Measurements from ENCODE around the gene MAP2.

MAP2 gene, protein sequence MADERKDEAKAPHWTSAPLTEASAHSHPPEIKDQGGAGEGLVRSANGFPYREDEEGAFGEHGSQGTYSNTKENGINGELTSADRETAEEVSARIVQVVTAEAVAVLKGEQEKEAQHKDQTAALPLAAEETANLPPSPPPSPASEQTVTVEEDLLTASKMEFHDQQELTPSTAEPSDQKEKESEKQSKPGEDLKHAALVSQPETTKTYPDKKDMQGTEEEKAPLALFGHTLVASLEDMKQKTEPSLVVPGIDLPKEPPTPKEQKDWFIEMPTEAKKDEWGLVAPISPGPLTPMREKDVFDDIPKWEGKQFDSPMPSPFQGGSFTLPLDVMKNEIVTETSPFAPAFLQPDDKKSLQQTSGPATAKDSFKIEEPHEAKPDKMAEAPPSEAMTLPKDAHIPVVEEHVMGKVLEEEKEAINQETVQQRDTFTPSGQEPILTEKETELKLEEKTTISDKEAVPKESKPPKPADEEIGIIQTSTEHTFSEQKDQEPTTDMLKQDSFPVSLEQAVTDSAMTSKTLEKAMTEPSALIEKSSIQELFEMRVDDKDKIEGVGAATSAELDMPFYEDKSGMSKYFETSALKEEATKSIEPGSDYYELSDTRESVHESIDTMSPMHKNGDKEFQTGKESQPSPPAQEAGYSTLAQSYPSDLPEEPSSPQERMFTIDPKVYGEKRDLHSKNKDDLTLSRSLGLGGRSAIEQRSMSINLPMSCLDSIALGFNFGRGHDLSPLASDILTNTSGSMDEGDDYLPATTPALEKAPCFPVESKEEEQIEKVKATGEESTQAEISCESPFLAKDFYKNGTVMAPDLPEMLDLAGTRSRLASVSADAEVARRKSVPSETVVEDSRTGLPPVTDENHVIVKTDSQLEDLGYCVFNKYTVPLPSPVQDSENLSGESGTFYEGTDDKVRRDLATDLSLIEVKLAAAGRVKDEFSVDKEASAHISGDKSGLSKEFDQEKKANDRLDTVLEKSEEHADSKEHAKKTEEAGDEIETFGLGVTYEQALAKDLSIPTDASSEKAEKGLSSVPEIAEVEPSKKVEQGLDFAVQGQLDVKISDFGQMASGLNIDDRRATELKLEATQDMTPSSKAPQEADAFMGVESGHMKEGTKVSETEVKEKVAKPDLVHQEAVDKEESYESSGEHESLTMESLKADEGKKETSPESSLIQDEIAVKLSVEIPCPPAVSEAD (N-terminal part only)

DNA sequence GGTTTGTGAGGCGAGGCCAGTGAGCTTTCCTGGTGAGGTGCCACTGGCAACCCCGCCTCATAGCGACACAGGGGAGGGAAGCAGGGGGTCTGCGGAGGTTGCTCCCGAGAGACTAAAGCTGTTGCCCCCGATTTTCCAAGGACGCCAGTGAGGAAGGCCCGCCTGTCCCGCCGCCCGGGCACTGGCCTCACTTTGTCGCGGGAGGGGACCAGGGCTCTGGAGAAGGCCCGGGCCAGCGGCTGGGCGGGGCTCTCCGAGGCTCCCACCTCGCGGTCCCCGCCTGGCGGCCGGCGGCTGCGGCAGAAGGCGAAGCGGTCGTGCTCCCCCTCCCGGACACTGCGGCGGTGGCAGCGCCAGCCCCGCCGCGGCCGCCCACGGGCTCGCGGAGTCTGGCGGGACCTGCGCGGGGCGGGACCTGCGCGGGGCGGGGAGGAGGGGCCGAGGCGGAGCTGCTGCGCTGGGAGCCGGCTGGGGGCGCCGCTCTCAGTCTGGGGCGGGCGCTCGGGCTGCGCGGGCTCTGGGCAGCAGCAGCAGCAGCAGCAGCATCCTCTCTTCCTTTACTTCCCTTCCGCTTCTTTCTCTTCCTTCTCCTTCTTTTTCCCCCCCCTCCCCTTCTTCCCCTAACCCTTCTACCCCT is at the start of gene MAP2:
MAP2 (plus strand) TSS at position 486 of the 637 bp plus-strand sequence. CDS start 229,124 bp downstream, outside the sequence.
- DNase-seq, result peak; percentile 88

DNA sequence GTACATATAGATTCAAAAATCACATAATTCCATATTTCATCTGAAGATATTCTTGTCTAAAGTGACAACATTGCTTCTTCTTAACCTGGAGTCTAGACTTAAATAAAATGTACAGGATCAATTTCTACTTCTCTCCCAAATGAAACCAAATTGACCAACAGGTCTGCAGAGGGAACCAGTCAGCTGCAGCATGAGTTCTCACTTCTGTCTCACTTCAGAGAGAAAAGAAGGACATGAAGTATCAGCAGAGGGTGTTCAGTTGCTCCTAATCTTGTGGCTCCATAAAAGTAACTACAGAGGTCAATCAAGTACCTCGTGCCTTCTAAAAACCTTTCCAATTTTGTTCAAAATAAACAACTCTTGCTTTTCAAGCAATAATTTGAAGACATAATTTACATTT is 47.2 kb upstream of the MAP2 start:
- DNase-seq, result no peak

DNA sequence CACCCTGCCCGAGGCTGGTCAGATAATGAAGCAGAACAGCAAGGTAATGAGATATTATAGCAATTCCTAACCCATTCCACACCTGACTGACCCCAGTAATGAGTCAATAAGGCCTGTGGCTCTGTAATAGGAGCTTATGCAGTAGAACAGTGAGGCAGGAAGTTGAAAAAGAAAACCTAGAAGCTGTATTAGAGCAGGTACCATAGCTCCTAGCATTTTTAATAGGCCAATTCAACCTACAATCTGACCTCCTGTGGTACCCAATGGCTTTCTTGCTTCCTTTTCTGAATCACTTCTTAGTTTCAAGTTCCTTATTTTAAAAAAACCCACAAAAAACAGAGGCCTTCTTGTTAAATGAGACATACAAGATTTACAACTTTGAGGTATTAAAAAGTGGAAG is 43.6 kb upstream of the MAP2 start:
- DNase-seq, result no peak

- DNase-seq, result no peak
These were observed 42.8 kb upstream of the MAP2 start for GRCh38 chr2:209381091-209381490.

DNA sequence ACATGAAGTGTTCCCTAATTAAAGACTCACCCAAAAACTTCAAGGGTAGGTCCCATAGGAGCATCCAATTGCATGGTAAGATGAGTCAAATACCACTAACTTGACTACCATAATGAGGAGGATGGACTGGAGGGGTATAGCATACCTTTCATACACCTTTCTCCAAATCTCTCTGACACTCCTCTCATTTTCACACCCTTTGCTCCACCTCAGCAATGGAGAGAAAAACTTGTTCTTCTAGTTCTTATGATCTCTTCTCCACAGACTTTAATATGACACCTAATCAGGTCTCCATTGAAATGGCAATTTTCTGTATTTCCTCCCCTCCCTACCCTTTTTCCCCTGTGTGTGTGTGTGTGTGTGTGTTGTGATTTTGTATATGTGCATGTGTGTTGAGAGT is 41.1 kb upstream of the MAP2 start:
- no peak for DNase-seq

DNA sequence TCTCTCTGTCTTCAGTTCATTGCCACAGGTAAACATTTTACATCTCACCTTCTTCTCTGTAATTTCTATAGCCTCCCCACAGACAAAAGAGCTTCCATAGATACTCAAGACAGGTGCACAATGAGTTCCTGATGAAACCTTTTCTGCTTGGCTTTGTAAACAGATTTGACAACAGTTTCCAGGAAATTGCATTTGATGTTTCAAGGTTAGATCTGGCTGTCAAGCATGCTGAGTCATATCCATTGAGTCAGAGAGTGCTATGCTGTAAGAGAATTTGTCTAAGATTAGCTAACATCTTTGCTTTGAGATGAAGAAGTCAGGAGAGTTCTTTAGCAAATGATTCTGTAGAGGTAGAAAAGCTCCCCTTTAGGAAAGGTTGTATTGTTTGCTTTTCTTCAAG is 40.6 kb upstream of the MAP2 start:
- DNase-seq, result no peak

GRCh38 chr2:209387389-209387788 is 36.5 kb upstream of the MAP2 start:
- DNase-seq, result no peak

DNA sequence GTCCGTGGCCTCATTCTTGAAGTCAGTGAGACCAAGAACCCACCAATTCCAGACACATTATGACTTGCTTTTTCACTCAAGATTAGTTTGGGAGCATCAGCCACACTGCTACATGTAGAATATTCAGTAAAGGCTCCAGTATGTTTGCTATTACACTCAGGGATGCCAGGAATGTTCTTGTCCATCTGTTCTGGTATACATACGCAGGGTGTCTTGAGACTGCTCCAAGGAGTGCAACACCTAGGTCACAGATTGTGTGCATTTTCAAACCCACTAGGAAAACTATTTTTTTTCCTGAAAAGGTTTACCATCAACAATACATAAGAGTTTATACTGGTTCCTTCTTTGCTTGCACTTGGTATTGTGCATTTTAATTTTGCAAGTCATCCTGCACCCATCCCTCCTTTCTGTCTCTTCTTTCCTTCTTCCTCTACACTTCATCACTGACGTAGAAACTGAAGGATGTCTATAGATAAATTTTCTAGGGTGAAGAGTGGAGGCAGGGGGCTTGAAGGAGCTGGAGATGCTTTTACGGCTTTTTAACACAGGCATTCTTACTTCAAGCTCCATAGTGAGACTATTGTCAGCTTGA is 35.3 kb upstream of the MAP2 start:
- no peak for DNase-seq

DNA sequence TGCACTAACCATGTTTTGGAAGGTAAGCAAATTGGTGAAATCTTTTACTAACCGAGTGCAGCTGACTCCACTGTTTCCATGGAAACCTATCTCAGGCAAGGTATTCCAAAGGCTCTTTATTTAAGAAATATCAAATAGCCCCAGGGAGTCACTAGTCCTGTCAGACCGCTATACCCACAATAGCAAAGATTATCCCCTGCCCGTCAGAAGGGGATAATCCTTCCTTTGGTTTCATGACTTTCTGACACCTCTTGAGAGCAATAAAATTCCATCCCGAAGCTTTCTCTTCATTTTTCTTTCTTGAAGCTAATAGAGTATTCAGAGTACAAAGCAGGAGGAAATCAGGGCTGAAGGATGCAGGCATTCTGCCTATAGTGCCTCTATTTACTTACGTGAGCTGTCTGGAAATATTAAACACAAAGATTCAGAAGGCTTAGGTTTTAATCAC is 34.7 kb upstream of the MAP2 start:
- DNase-seq, result no peak

DNA sequence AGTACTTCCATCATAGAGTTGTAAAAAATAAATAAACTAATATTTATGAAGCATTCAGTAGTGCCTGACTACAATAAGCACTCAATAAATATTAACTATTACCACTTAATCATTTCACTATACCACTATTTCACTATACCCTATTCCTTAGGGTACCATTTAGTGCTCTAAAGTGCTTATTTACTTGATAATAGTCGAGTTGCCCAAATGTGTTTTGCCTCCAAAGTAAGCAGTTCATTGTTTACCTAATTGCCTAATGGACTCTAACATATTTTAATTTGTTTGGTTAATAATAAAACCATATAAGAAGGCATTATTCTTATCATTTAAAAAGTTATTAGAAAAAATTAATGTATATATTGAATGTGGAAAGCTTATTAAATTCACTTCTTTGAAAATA is 33.0 kb upstream of the MAP2 start:
- DNase-seq, result no peak

GRCh38 chr2:209391776-209392401 is 32.0 kb upstream of the MAP2 start:
- no peak for DNase-seq

DNA sequence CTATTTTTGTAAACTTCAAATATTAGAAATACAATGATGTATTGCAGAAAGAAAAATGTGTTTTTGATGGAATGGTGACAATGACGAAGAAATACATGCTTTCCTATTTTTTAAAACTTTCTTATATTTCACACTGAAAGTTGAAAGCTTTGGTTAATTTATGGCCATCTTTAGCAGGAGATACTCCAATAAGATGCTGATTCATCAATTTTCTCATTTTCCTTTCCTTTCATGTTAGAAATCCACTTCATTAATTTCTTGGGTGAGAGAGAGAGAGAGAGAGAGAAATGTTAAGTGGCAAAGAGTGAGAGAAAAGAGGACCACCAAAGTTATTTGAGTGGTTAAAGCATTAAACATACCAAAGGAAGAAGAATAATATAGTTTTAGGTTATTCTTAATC is 28.6 kb upstream of the MAP2 start:
- no peak for DNase-seq

DNA sequence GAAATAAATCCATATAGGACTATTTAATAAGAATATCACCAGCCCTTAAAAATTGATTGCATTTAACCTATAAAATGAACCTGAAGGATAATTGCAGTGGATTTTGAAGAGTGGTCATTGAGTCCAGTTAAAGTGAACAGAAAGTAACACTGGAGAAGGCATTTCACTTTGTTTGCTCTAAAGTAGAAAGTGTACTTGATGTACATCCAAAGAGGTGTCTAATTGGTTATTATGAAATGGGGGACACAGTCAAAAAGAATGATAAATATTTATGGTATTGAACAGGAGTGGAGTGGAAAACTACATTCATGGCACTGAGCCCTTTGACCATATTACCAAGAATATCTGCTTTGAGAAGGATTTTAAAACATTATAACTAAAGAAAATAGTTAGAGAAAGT is 28.2 kb upstream of the MAP2 start:
- no peak for DNase-seq

GRCh38 chr2:209398463-209398862 is 25.4 kb upstream of the MAP2 start:
- DNase-seq, result no peak

GRCh38 chr2:209401788-209402187 is 22.1 kb upstream of the MAP2 start:
- DNase-seq, result no peak

GRCh38 chr2:209411296-209411695 is 12.6 kb upstream of the MAP2 start:
- DNase-seq, result no peak

DNA sequence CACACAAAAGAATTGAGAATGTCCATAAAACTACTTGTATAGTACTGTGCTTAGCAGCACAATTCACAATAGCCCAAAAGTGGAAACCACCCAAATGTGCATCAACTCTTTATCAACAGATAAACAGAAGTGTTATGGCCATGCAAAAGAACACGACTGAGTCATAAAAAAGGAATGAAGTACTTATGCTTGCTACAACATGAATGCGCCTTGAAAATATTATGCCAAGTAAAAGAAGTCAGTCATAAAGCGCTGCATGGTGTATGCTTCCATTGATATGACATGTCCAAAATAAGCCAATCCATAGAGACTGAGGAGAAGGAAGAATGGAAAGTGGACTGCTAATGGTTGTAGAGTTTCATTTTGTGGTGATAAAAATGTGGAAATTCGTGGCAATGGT is 12.1 kb upstream of the MAP2 start:
- DNase-seq, result no peak

GRCh38 chr2:209413311-209414014 is 10.4 kb upstream of the MAP2 start:
- no peak for DNase-seq

DNA sequence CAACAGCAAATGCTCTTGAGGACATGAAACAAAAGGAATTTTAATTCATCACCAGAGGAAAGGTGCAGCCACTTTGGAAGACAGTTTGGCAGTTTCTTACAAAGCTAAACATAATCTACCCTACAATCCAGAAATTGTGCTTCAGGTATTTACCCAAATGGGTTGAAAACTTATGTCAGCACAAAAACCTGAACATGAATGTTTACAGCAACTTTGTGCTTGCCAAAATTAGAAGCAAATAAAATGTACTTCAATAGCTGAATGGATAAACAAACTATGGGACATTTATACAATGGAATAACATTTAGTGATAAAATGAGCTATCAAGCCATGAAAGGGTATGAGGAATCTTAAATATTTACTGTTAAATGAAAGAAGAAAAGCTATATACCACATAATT is 6.9 kb upstream of the MAP2 start:
- no peak for DNase-seq

DNA sequence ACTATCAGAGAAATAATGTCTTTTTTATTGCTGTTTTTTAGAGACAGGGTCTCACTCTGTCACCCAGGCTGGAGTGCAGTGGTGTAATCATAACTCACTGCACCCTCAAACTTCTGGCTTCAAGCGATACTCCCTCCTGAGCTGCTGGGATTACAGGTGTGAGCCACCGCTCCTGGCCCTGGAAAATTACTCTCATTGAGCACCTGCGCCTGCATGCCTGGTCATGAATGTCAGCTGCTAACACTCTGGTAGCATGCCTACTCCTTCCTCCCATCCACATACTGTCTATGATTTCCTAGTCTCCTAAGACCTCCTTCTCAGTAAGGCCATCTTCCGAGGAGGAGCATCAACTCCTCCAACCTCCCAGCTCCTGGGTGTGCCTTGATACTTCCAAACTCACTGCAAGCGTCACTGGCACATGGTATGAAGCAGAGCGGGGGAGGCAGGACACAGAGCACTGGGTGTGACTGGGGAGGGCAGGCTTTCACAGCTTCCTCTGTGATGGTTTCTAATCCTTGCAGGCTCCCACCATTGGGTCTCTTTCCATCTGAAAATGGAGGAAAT is 1.6 kb upstream of the MAP2 start:
- DNase-seq, result no peak

DNA sequence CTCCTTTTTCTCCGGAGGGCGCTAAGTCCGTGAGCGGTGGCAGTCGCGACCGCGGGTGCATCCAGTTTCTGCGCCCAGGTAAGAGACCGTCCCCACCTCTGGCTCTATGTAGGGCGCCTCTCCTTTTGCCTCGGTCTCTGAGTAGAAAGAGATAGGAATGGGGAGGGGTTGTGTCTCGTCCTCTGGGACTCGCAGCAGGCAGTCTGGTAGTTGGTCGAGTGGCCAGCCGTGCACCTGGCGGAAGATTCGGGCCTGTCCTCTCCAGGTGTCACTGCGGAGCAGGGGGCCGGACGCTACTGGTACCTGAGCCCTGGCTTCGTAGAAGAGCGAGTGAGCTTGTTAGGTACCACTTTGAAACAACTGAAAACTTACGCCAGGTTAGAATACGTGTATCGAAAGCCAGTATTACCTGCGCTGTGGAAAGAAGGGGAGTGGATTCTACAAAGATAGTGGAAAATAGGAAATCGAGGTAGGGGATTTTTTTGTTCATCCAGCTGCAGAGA is 403 bp downstream of the MAP2 start:
- DNase-seq, result peak; percentile 30

Data from RPMI8226 (cell line).